K562 (cell line): ENCODE results near the gene RNF41. TPM values are rescaled to one million over a fixed set of nuclear protein-coding genes. Genes with fewer than 3 reads are reported as not detected.

Experiments used
- CTCF ChIP-seq, 3 experiments: IDR thresholded peaks in 2 of 3; conservative IDR thresholded peaks in 1 of 3; 2 replicates each; pipeline ENCODE4 v1.5.1; 2011 to 2012; ENCODE audit warnings: low read length in 3 of 3, mild to moderate bottlenecking in 3 of 3, control low read depth in 2 of 3, improper control_type of control experiment in 1 of 3, inconsistent platforms in 1 of 3, low read depth in 1 of 3, mixed read lengths in 1 of 3, moderate library complexity in 1 of 3; ENCODE audit not compliant: insufficient read depth in 2 of 3
- HEY1 ChIP-seq: fragments of 250-450 bp; sonication (Bioruptor Pico); IDR thresholded peaks from 2 replicates; pipeline ENCODE4 v1.5.0; 2020; ENCODE audit warnings: mild to moderate bottlenecking, moderate library complexity, borderline replicate concordance
- MED1 ChIP-seq: sonication (generic); formaldehyde crosslinking; IDR thresholded peaks from 2 replicates; pipeline ENCODE4 v1.8.1; 2023; ENCODE audit warnings: missing genetic modification reagents, borderline replicate concordance
- MGA ChIP-seq: fragments of 450-650 bp; IDR thresholded peaks from 2 replicates; pipeline ENCODE4 v1.6.1; 2016; ENCODE audit warnings: mild to moderate bottlenecking, moderate library complexity
- NUFIP1 ChIP-seq: fragments of 450-650 bp; IDR thresholded peaks from 2 replicates; pipeline ENCODE4 v1.6.1; 2018; ENCODE audit not compliant: partially characterized antibody
- PHF8 ChIP-seq: fragments of 200-600 bp; sonication (generic); IDR thresholded peaks from 2 replicates; pipeline ENCODE4 v1.6.1; 2012; ENCODE audit warnings: mixed run types, mild to moderate bottlenecking, inconsistent platforms, low read length, moderate library complexity, borderline replicate concordance
- RNF2 ChIP-seq: sonication (generic); IDR thresholded peaks from 2 replicates; pipeline ENCODE4 v1.6.1; 2016
- SRSF7 ChIP-seq: fragments of 200-400 bp; formaldehyde crosslinking; optimal IDR thresholded peaks from 2 replicates; pipeline ENCODE3; 2017; ENCODE audit warnings: mild to moderate bottlenecking, low read depth, low read length
- ZFP36 ChIP-seq: fragments of 150-350 bp; IDR thresholded peaks from 2 replicates; pipeline ENCODE4 v1.6.1; 2018; ENCODE audit warnings: low read length, low read depth; ENCODE audit not compliant: partially characterized antibody
- ZNF347 ChIP-seq: fragments of 450-650 bp; formaldehyde crosslinking; IDR thresholded peaks from 2 replicates; pipeline ENCODE4 v1.4.0; 2020; ENCODE audit warnings: low read depth, mild to moderate bottlenecking, moderate library complexity
- polyA plus RNA-seq, 8 experiments: library from polyadenylated mRNA; depleted of rRNA in 4 of 8; stranded (reverse) in 5 of 8; unstranded in 3 of 8; fragments of >200 nt; fragmentation: Nextera tagmentation in 2 of 8; fragmentation: Illumina TruSeq in 1 of 8; extraction: Ambion mirVana in 2 of 8; extraction: Trizol in 1 of 8; gene quantifications; 2 replicates each; pipeline versions ENCODE4 v1.2.1 to v1.2.3, GENCODE V29; 2011 to 2014; ENCODE audit warnings: inconsistent platforms in 1 of 8, missing spikeins in 1 of 8
- total RNA-seq, 7 experiments: library from RNA; depleted of rRNA in 6 of 7; stranded (reverse); fragments of >200 nt in 6 of 7; fragmentation: Illumina TruSeq in 2 of 7; extraction: Trizol in 2 of 7; gene quantifications; 2 replicates each; pipeline versions ENCODE4 v1.2.1 to v1.2.3, GENCODE V29; 2011 to 2021; ENCODE audit warnings: low replicate concordance in 1 of 7
- TF ChIP-seq, protein P1 (sequence below): fragments of 250-450 bp; sonication (Bioruptor Pico); IDR thresholded peaks from 2 replicates; pipeline ENCODE4 v1.9.0; 2021; ENCODE audit warnings: mild to moderate bottlenecking, inconsistent platforms

Gene RNF41
- total and polyA plus RNA-seq, 9 of the 15 experiments (the other 6 are each of a cell fraction or from before 2014, with no cell fraction given), result 28.2 to 46.8 (median 33.8) TPM

DNA sequence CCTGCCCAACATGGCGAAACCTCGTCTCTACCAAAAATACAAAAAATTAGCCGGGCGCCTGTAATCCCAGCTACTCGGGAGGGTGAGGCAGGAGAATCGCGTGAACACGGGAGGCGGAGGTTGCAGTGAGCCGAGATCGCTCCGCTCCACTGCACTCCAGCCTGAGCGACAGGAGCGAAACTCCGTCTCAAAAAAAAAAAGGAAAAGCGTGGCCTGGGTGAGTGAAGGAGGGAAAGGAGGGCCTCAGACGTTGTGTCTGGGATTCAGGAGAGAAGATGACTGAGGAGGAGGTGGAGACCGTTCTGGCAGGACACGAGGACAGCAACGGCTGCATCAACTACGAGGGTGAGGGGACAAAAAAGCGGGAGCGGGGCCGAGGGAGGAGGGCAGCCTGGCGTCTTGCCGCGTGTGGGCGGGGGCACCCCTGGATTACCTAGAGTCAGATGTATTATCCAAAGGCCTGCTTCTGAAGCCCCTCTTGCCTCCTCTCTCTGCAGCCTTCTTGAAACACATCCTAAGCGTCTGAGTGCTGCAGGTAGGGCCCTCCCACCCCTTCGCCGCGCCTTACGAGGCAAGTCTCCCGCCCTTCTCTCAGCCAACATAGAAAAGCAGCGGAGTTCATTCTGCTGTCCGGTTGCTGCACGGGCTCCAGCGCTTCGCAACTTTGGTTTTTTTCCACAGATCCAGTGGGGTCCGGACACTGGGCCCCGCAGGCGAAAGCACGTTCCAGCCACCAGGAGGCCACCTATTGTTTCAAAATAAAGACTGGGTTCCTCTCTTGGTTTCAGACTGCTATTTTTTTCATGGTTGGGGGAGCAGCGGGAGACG, 64.3 kb downstream of the RNF41 start (continued):
- TF ChIP-seq CTCF (IDR thresholded peaks at IDR 0.05 in 2 of 3, conservative IDR thresholded peaks at IDR 0.05 in 1 of 3; ENCODE audit: insufficient read depth in 2 of 3, low read depth in 1 of 3, low read length in 3 of 3), result peak; percentile 53 to 69 (median 65)
- peak; percentile 20; the same call in 1 of the 2 replicates for TF ChIP-seq PHF8
- peak; percentile 86 for TF ChIP-seq MGA
- TF ChIP-seq RNF2, result peak; percentile 24; the same call in 1 of the 2 replicates
- TF ChIP-seq MED1 (CRISPR knock-in tag), result no peak
- no peak for TF ChIP-seq ZNF347 (CRISPR knock-in tag)
- TF ChIP-seq ZFP36, result peak; percentile 3
- TF ChIP-seq HEY1, result no peak
- no peak for TF ChIP-seq SRSF7
- TF ChIP-seq, protein P1, sequence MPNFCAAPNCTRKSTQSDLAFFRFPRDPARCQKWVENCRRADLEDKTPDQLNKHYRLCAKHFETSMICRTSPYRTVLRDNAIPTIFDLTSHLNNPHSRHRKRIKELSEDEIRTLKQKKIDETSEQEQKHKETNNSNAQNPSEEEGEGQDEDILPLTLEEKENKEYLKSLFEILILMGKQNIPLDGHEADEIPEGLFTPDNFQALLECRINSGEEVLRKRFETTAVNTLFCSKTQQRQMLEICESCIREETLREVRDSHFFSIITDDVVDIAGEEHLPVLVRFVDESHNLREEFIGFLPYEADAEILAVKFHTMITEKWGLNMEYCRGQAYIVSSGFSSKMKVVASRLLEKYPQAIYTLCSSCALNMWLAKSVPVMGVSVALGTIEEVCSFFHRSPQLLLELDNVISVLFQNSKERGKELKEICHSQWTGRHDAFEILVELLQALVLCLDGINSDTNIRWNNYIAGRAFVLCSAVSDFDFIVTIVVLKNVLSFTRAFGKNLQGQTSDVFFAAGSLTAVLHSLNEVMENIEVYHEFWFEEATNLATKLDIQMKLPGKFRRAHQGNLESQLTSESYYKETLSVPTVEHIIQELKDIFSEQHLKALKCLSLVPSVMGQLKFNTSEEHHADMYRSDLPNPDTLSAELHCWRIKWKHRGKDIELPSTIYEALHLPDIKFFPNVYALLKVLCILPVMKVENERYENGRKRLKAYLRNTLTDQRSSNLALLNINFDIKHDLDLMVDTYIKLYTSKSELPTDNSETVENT (CRISPR knock-in tag), result 0 out of 2 replicates have a peak, but pooled peaks have one; percentile 56
- TF ChIP-seq NUFIP1, result peak; percentile 29
